Measurements from ENCODE around the gene BCAS3.

- no peak for TF ChIP-seq POLR2A (IDR thresholded peaks at IDR 0.05; ENCODE audit: low read length)
- no peak for TF ChIP-seq GATA1 (IDR thresholded peaks at IDR 0.05; ENCODE audit: low read depth, low read length)
Measured at GRCh38 chr17:60680754-60681153, 3.1 kb downstream of the BCAS3 start.

All from erythroblast (primary cell).